H1 (cell line): ENCODE results near the gene CMTR1. TPM values are rescaled to one million over a fixed set of nuclear protein-coding genes. Genes with fewer than 3 reads are reported as not detected.

Experiments used
- CTCF ChIA-PET: fragments of 300-600 bp; sonication (Branson Sonifier 250); formaldehyde crosslinking; loops from one replicate; lab custom pipeline; 2021; ENCODE audit not compliant: partially characterized antibody; lab: Charles Lee
- POLR2A ChIA-PET: fragments of 300-600 bp; sonication (Branson Sonifier 250); formaldehyde crosslinking; loops from one replicate; lab custom pipeline; 2021; ENCODE audit warnings: inconsistent platforms; ENCODE audit not compliant: partially characterized antibody; lab: Charles Lee
- DNase-seq, 2 experiments: peaks; one replicate each; pipeline versions ENCODE4 v3.0.0 to v3.0.0-alpha.2; 2010 to 2022; ENCODE audit warnings: low spot score in 2 of 2, low read depth in 1 of 2, mixed read lengths in 1 of 2
- FAIRE-seq: peaks from 2 replicates; lab custom pipeline; 2011; peaks lifted over from hg19 to GRCh38; lab: Jason Lieb, UNC
- H2AFZ ChIP-seq: 2 replicates; pipeline ENCODE4 v1.8.1; 2012; ENCODE audit warnings: low read length, inconsistent platforms
- H2AK5ac ChIP-seq: 2 replicates; pipeline ENCODE4 v1.6.1; 2013; ENCODE audit warnings: low read depth, low read length
- H2BK120ac ChIP-seq: replicated peaks from 2 replicates; pipeline ENCODE3; 2013; ENCODE audit warnings: low read depth, low read length, inconsistent platforms
- H2BK12ac ChIP-seq: 2 replicates; pipeline ENCODE4 v1.6.1; 2013; ENCODE audit warnings: low read depth, low read length
- H2BK15ac ChIP-seq: 2 replicates; pipeline ENCODE4 v1.6.1; 2013; ENCODE audit warnings: low read length
- H2BK20ac ChIP-seq: 2 replicates; pipeline ENCODE4 v1.6.1; 2013; ENCODE audit warnings: low read length
- H2BK5ac ChIP-seq: 2 replicates; pipeline ENCODE4 v1.6.1; 2013; ENCODE audit warnings: low read depth, low read length
- H3K14ac ChIP-seq: 2 replicates; pipeline ENCODE4 v1.6.1; 2013; ENCODE audit warnings: inconsistent platforms; ENCODE audit not compliant: insufficient read length
- H3K18ac ChIP-seq: 2 replicates; pipeline ENCODE4 v1.6.1; 2013; ENCODE audit warnings: low read length; ENCODE audit errors: extremely low read depth
- H3K23ac ChIP-seq: 2 replicates; pipeline ENCODE4 v1.6.1; 2013; ENCODE audit warnings: inconsistent platforms; ENCODE audit not compliant: insufficient read length
- H3K23me2 ChIP-seq: 2 replicates; pipeline ENCODE4 v1.6.1; 2013; ENCODE audit warnings: low read depth, low read length
- H3K27ac ChIP-seq: 2 replicates; pipeline ENCODE4 v1.6.1; 2011; ENCODE audit warnings: low read depth, low read length, inconsistent platforms
- H3K27me3 ChIP-seq, 4 experiments: replicated peaks in 1 of 4; 1 replicate in 1 of 4; 2 replicates in 3 of 4; pipeline versions ENCODE4 v1.6.1 to v1.8.1; 2011 to 2013; ENCODE audit warnings: low read length in 3 of 4, mild to moderate bottlenecking in 3 of 4, inconsistent platforms in 2 of 4, mixed read lengths in 2 of 4, moderate library complexity in 1 of 4; ENCODE audit not compliant: control insufficient read depth in 3 of 4, insufficient read depth in 3 of 4; ENCODE audit errors: extremely low read depth in 1 of 4
- H3K36me3 ChIP-seq, 4 experiments: 2 replicates each; pipeline versions ENCODE4 v1.6.1 to v1.8.1; 2011 to 2013; ENCODE audit warnings: mild to moderate bottlenecking in 4 of 4, low read length in 3 of 4, moderate library complexity in 2 of 4, control low read depth in 1 of 4, inconsistent platforms in 1 of 4; ENCODE audit not compliant: insufficient read depth in 4 of 4, control insufficient read depth in 2 of 4
- H3K4ac ChIP-seq: replicated peaks from 2 replicates; pipeline ENCODE3; 2013; ENCODE audit warnings: low read length, low read depth, mixed read lengths, inconsistent platforms; ENCODE audit not compliant: insufficient read length
- H3K4me1 ChIP-seq, 4 experiments: replicated peaks in 1 of 4; 1 replicate in 1 of 4; 2 replicates in 3 of 4; pipeline versions ENCODE4 v1.6.1 to v1.8.1; 2011 to 2013; ENCODE audit warnings: low read length in 3 of 4, inconsistent platforms in 2 of 4, mixed read lengths in 1 of 4; ENCODE audit not compliant: insufficient read depth in 4 of 4, control insufficient read depth in 3 of 4
- H3K4me2 ChIP-seq, 2 experiments: 2 replicates each; pipeline versions ENCODE4 v1.6.1 to v1.8.1; 2011 to 2013; ENCODE audit warnings: low read depth in 2 of 2, low read length in 2 of 2, control low read depth in 1 of 2, inconsistent platforms in 1 of 2, mild to moderate bottlenecking in 1 of 2; ENCODE audit not compliant: insufficient read depth in 1 of 2
- H3K4me3 ChIP-seq, 4 experiments: fragments of 200-600, 300-600 bp in 1 of 4; sonication (generic), shearing (Covaris generic), sonication (Bioruptor Twin) in 1 of 4; 2 replicates each; pipeline versions ENCODE4 v1.5.1 to v1.8.1; 2011 to 2016; ENCODE audit warnings: low read length in 4 of 4, low read depth in 3 of 4, control low read depth in 2 of 4, inconsistent platforms in 2 of 4, mild to moderate bottlenecking in 2 of 4, mixed read lengths in 1 of 4, moderate library complexity in 1 of 4; ENCODE audit not compliant: insufficient read depth in 2 of 4; ENCODE audit errors: extremely low read depth in 1 of 4
- H3K56ac ChIP-seq: replicated peaks from 2 replicates; pipeline ENCODE3; 2013; ENCODE audit warnings: low read depth, mild to moderate bottlenecking, mixed read lengths, low read length, inconsistent platforms; ENCODE audit not compliant: insufficient read length
- H3K79me1 ChIP-seq: 2 replicates; pipeline ENCODE4 v1.6.1; 2013; ENCODE audit warnings: low read depth, low read length, control low read depth
- H3K79me2 ChIP-seq, 2 experiments: 2 replicates each; pipeline versions ENCODE4 v1.6.1 to v1.8.1; 2012 to 2013; ENCODE audit warnings: low read length in 2 of 2, mild to moderate bottlenecking in 2 of 2, inconsistent platforms in 1 of 2; ENCODE audit not compliant: insufficient read depth in 2 of 2, control insufficient read depth in 1 of 2
- H3K9ac ChIP-seq, 4 experiments: replicated peaks in 1 of 4; 1 replicate in 1 of 4; 2 replicates in 3 of 4; pipeline versions ENCODE4 v1.6.1 to v1.8.1; 2011 to 2013; ENCODE audit warnings: low read depth in 3 of 4, low read length in 3 of 4, control low read depth in 2 of 4, mild to moderate bottlenecking in 2 of 4, moderate library complexity in 2 of 4, inconsistent platforms in 1 of 4; ENCODE audit errors: extremely low read depth in 1 of 4
- H3K9me3 ChIP-seq, 2 experiments: 2 replicates each; pipeline versions ENCODE4 v1.6.1 to v1.8.1; 2012 to 2013; ENCODE audit warnings: mild to moderate bottlenecking in 2 of 2, moderate library complexity in 2 of 2, control low read depth in 1 of 2, inconsistent platforms in 1 of 2, low read depth in 1 of 2, low read length in 1 of 2, mixed read lengths in 1 of 2; ENCODE audit not compliant: insufficient read depth in 2 of 2
- H4K20me1 ChIP-seq, 2 experiments: replicated peaks in 1 of 2; 2 replicates each; pipeline versions ENCODE3 to v1.8.1; 2011 to 2013; ENCODE audit warnings: inconsistent platforms in 2 of 2, low read length in 2 of 2, mild to moderate bottlenecking in 1 of 2; ENCODE audit not compliant: insufficient read depth in 2 of 2, control insufficient read depth in 1 of 2
- H4K5ac ChIP-seq: 2 replicates; pipeline ENCODE4 v1.6.1; 2013; ENCODE audit warnings: low read length, low read depth, mixed read lengths, inconsistent platforms; ENCODE audit not compliant: insufficient read length
- H4K8ac ChIP-seq: 2 replicates; pipeline ENCODE4 v1.8.0; 2013; ENCODE audit warnings: mild to moderate bottlenecking, moderate library complexity, low read length, inconsistent platforms; ENCODE audit not compliant: insufficient read depth; ENCODE audit errors: extremely low read depth
- H4K91ac ChIP-seq: replicated peaks from 2 replicates; pipeline ENCODE3; 2013; ENCODE audit warnings: low read length, mixed read lengths, inconsistent platforms; ENCODE audit not compliant: insufficient read length
- CEBPB ChIP-seq: IDR thresholded peaks from 2 replicates; pipeline ENCODE4 v1.6.1; 2012; ENCODE audit warnings: low read depth, low read length
- CTBP2 ChIP-seq: IDR thresholded peaks from 2 replicates; pipeline ENCODE4 v1.7.0; 2011; ENCODE audit warnings: borderline replicate concordance, mild to moderate bottlenecking, moderate library complexity, mixed read lengths, low read length; ENCODE audit not compliant: insufficient read depth, insufficient read length
- RAD21 ChIP-seq, 2 experiments: IDR thresholded peaks in 1 of 2; conservative IDR thresholded peaks in 1 of 2; 2 replicates each; pipeline ENCODE4 v1.6.1; 2011; ENCODE audit warnings: low read depth in 2 of 2, low read length in 2 of 2, improper control_type of control experiment in 1 of 2, inconsistent platforms in 1 of 2, mild to moderate bottlenecking in 1 of 2, moderate library complexity in 1 of 2
- RXRA ChIP-seq: IDR thresholded peaks from 2 replicates; pipeline ENCODE4 v1.6.1; 2011; ENCODE audit warnings: low read depth, mild to moderate bottlenecking, low read length, moderate library complexity; ENCODE audit not compliant: insufficient read depth
- SP1 ChIP-seq: IDR thresholded peaks from 2 replicates; pipeline ENCODE4 v1.6.1; 2011; ENCODE audit warnings: low read depth, low read length
- USF2 ChIP-seq: IDR thresholded peaks from 2 replicates; pipeline ENCODE4 v1.6.1; 2011; ENCODE audit warnings: low read length, improper control_type of control experiment
- WGBS, 2 experiments: shearing (Covaris generic) in 1 of 2; methylation state at CpG; one replicate each; pipeline versions ENCODE4 v1.1.6 to v1.1.7; 2013 to 2015; ENCODE audit warnings: low lambda C conversion rate in 2 of 2, mixed read lengths in 2 of 2, inconsistent platforms in 1 of 2, low coverage in 1 of 2, missing lambda C conversion rate in 1 of 2; ENCODE audit not compliant: insufficient replicate concordance in 2 of 2, insufficient coverage in 1 of 2, insufficient read length in 1 of 2; ENCODE audit errors: extremely low coverage in 1 of 2, missing lambda C conversion rate in 1 of 2; 5-methylcytosine and 5-hydroxymethylcytosine counted together
- polyA plus RNA-seq, 7 experiments: library from polyadenylated mRNA; depleted of rRNA in 3 of 7; stranded (reverse) in 5 of 7; unstranded in 2 of 7; fragments of >200 nt in 5 of 7; fragments of 200-250 nt in 2 of 7; gene quantifications; 1 replicate in 5 of 7; 2 replicates in 1 of 7; 4 replicates in 1 of 7; pipeline versions ENCODE4 v1.2.1 to v1.2.3, GENCODE V29; 2011 to 2013; ENCODE audit warnings: missing spikeins in 2 of 7, mixed read lengths in 2 of 7
- total RNA-seq: library from RNA; stranded (reverse); fragmentation: NEBNext Ultra II Directional; extraction: Animal tissue kit (Norgen Biotek cat#: 25700); gene quantifications from 2 replicates; pipeline ENCODE4 v1.2.1, GENCODE V29; 2021

CMTR1 gene
- total and polyA plus RNA-seq, 2 of the 8 experiments (the other 6 are each of a cell fraction or from before 2014, with no cell fraction given): 15.2 to 33.1 TPM

GRCh38 chr6:37507077-37507476 lies 74.1 kb downstream of the CMTR1 start:
- Histone ChIP-seq H2AFZ (no peak overlapping the region), H3K56ac (no peak overlapping the region), H3K18ac (no peak overlapping the region), H4K91ac (no peak overlapping the region), H3K79me2 (no peaks in the 10 kb centered on the region), H3K79me1 (no peaks in the 10 kb centered on the region), H2BK120ac (no peak overlapping the region), H2BK20ac (no peak overlapping the region), H3K23ac (no peak overlapping the region), H4K20me1 (no peaks in the 10 kb centered on the region), H4K8ac (no peak overlapping the region), H3K14ac (no peak overlapping the region), H3K27me3 (peaks cover 0 to 20% (median 17%) of the 10 kb centered on the region in 4 experiments; a peak in 6 of 7 replicates), H2AK5ac (no peak overlapping the region), H3K9ac (no peak overlapping the region), H2BK5ac (no peak overlapping the region), H2BK15ac (no peak overlapping the region), H3K9me3 (no peaks in the 10 kb centered on the region), H4K5ac (no peak overlapping the region), H3K4me3 (no peak overlapping the region), H3K36me3 (no peaks in the 10 kb centered on the region), H3K4ac (no peak overlapping the region), H2BK12ac (no peak overlapping the region), H3K27ac (no peak overlapping the region), H3K4me1 (peaks cover 3 to 14% (median 11%) of the 10 kb centered on the region in 4 experiments; a peak in 6 of 7 replicates), H3K23me2 (0 out of 2 replicates have a peak, but pooled peaks cover 2% of the 10 kb centered on the region), H3K4me2 (no peak overlapping the region; a peak in 1 of 4 replicates)
- no peak for DNase-seq
- ChIA-PET CTCF (interaction anchor here (0.6 to 8.0 kb wide), 6 partner anchors 19 to 198 kb away, joined by 3 to 52 read pairs (median 5); no protein-coding TSS in a partner anchor), POLR2A (no interaction called here)
- no peak for TF ChIP-seq RXRA
- TF ChIP-seq USF2: peak; percentile 62; the same call in 1 of the 2 replicates
- no peak for TF ChIP-seq CTBP2
- no peak for TF ChIP-seq RAD21 (IDR thresholded peaks at IDR 0.05 in 1 of 2, conservative IDR thresholded peaks at IDR 0.05 in 1 of 2; ENCODE audit: low read depth in 2 of 2, low read length in 2 of 2)
- peak; percentile 51; the same call in 1 of the 2 replicates for TF ChIP-seq SP1
- no peak for TF ChIP-seq CEBPB
- 84% methylated on average over 5 of the region's 5 CpGs; no CpG with 5 or more reads in 1 of the 2 experiments for WGBS, 2 experiments
- FAIRE-seq: no peak
